HG03565 (cell line): ENCODE measurements around the gene SMCO2.

Experiments
- ATAC-seq: cut with Tn5 transposase; IDR thresholded peaks from one replicate; pipeline ENCODE4 v1.9.1; 2021; ENCODE audit warnings: mild to moderate bottlenecking, moderate library complexity; ENCODE audit not compliant: unreplicated experiment

SMCO2 gene

GRCh38 chr12:27549236-27549800 is 102.8 kb downstream of the SMCO2 start:
- no peak for ATAC-seq

GRCh38 chr12:27549801-27550652 is 103.5 kb downstream of the SMCO2 start:
- no peak for ATAC-seq

GRCh38 chr12:27550653-27550975 is 104.1 kb downstream of the SMCO2 start:
- ATAC-seq, result no peak

GRCh38 chr12:27551172-27551840 is 104.8 kb downstream of the SMCO2 start:
- ATAC-seq, result no peak
